HG03457 (cell line): Measurements from ENCODE around the gene CACNA1H.

Source experiments
- ATAC-seq: cut with Tn5 transposase; IDR thresholded peaks from one replicate; pipeline ENCODE4 v1.9.1; 2021; ENCODE audit warnings: moderate number of reproducible peaks; ENCODE audit not compliant: unreplicated experiment

The CACNA1H gene

GRCh38 chr16:1206326-1206725 lies 53.4 kb downstream of the CACNA1H start:
- no peak for ATAC-seq

GRCh38 chr16:1206786-1207185 lies 53.9 kb downstream of the CACNA1H start:
- ATAC-seq: no peak

GRCh38 chr16:1208239-1208830 lies 55.4 kb downstream of the CACNA1H start:
- ATAC-seq: no peak

- no peak for ATAC-seq
Observed at GRCh38 chr16:1209081-1209480, 56.2 kb downstream of the CACNA1H start.

GRCh38 chr16:1210461-1210860 lies 57.6 kb downstream of the CACNA1H start:
- ATAC-seq: no peak

GRCh38 chr16:1211451-1212268 lies 58.8 kb downstream of the CACNA1H start:
- no peak for ATAC-seq

GRCh38 chr16:1212616-1213194 lies 59.8 kb downstream of the CACNA1H start:
- ATAC-seq: no peak

GRCh38 chr16:1213231-1213630 lies 60.3 kb downstream of the CACNA1H start:
- no peak for ATAC-seq

- ATAC-seq: no peak
Observed at GRCh38 chr16:1213796-1214372, 61.0 kb downstream of the CACNA1H start.

GRCh38 chr16:1214719-1215118 lies 61.8 kb downstream of the CACNA1H start:
- no peak for ATAC-seq

- no peak for ATAC-seq
Observed at GRCh38 chr16:1215574-1216295, 62.8 kb downstream of the CACNA1H start.

- no peak for ATAC-seq
Observed at GRCh38 chr16:1216296-1216619, 63.4 kb downstream of the CACNA1H start.

- ATAC-seq: no peak
Observed at GRCh38 chr16:1216681-1217400, 63.9 kb downstream of the CACNA1H start.

- ATAC-seq: no peak
Observed at GRCh38 chr16:1217526-1217925, 64.6 kb downstream of the CACNA1H start.

- no peak for ATAC-seq
Observed at GRCh38 chr16:1218061-1218929, 65.4 kb downstream of the CACNA1H start.

- no peak for ATAC-seq
Observed at GRCh38 chr16:1218930-1219611, 66.2 kb downstream of the CACNA1H start.

GRCh38 chr16:1220098-1220728 lies 67.3 kb downstream of the CACNA1H start:
- ATAC-seq: no peak

GRCh38 chr16:1220841-1221627 lies 68.1 kb downstream of the CACNA1H start:
- ATAC-seq: no peak
